ENCODE measurements around the gene GDF7.

GDF7 gene

GRCh38 chr2:20666304-20667150, at the start of gene GDF7:
Gene GDF7 (plus strand): TSS chr2:20667144. CDS start chr2:20667240, 96 bp downstream.
- DNase-seq, result no peak

- no peak for DNase-seq
Measured at GRCh38 chr2:20617892-20618467, 49.0 kb upstream of the GDF7 start.

- DNase-seq, result no peak
Measured at GRCh38 chr2:20618468-20618885, 48.5 kb upstream of the GDF7 start.

- no peak for DNase-seq
Measured at GRCh38 chr2:20618886-20619521, 47.9 kb upstream of the GDF7 start.

- DNase-seq, result no peak
Measured at GRCh38 chr2:20619624-20620024, 47.3 kb upstream of the GDF7 start.

- no peak for DNase-seq
Measured at GRCh38 chr2:20620271-20620681, 46.7 kb upstream of the GDF7 start.

- DNase-seq, result no peak
Measured at GRCh38 chr2:20620696-20621365, 46.1 kb upstream of the GDF7 start.

- DNase-seq, result no peak
Measured at GRCh38 chr2:20621366-20622295, 45.3 kb upstream of the GDF7 start.

GRCh38 chr2:20622296-20622686, 44.7 kb upstream of the GDF7 start:
- DNase-seq, result no peak

- DNase-seq, result no peak
Measured at GRCh38 chr2:20622731-20623130, 44.2 kb upstream of the GDF7 start.

GRCh38 chr2:20623241-20623640, 43.7 kb upstream of the GDF7 start:
- DNase-seq, result no peak

- no peak for DNase-seq
Measured at GRCh38 chr2:20623741-20624155, 43.2 kb upstream of the GDF7 start.

- no peak for DNase-seq
Measured at GRCh38 chr2:20624156-20624883, 42.6 kb upstream of the GDF7 start.

GRCh38 chr2:20624884-20625485, 42.0 kb upstream of the GDF7 start:
- DNase-seq, result no peak

- no peak for DNase-seq
Measured at GRCh38 chr2:20625491-20626391, 41.2 kb upstream of the GDF7 start.

GRCh38 chr2:20626392-20626697, 40.6 kb upstream of the GDF7 start:
- no peak for DNase-seq

- DNase-seq, result no peak
Measured at GRCh38 chr2:20626698-20627513, 40.0 kb upstream of the GDF7 start.

GRCh38 chr2:20627712-20628380, 39.1 kb upstream of the GDF7 start:
- no peak for DNase-seq

GRCh38 chr2:20629181-20629580, 37.8 kb upstream of the GDF7 start:
- no peak for DNase-seq

All from stimulated activated CD4-positive, alpha-beta T cell treated with anti-CD3 and anti-CD28 coated beads, Interleukin-4, amount 100 ng/mL, for 24 hours (primary cell).